Kidney (tissue), 14 donors: ENCODE data around the gene AQP9. TPM values are rescaled to one million over a fixed set of nuclear protein-coding genes. Genes with fewer than 3 reads are reported as not detected.

ENCODE experiments used
- DNase-seq, 5 donors: peaks; one replicate each; pipeline ENCODE4 v3.0.0-alpha.2; 2013 to 2020
- FAIRE-seq: peaks from 2 replicates; lab custom pipeline; 2012; peaks lifted over from hg19 to GRCh38; lab: Jason Lieb, UNC
- H3K27ac ChIP-seq, 2 donors: one replicate each; pipeline ENCODE4 v1.7.0; 2013; ENCODE audit warnings: low read depth in 2 of 2, low read length in 2 of 2, inconsistent platforms in 1 of 2
- H3K27me3 ChIP-seq: one replicate; pipeline ENCODE4 v1.7.1; 2013; ENCODE audit warnings: low read length, inconsistent platforms; ENCODE audit not compliant: control insufficient read depth, insufficient read depth
- H3K36me3 ChIP-seq, 3 donors: one replicate each; pipeline versions ENCODE4 v1.7.0 to v1.7.1; 2013; ENCODE audit warnings: low read length in 3 of 3, control low read depth in 1 of 3, inconsistent platforms in 1 of 3; ENCODE audit not compliant: insufficient read depth in 3 of 3, control insufficient read depth in 2 of 3
- H3K4me1 ChIP-seq, 3 donors: one replicate each; pipeline versions ENCODE4 v1.7.0 to v1.7.1; 2013; ENCODE audit warnings: low read length in 3 of 3, inconsistent platforms in 1 of 3, low read depth in 1 of 3; ENCODE audit not compliant: control insufficient read depth in 2 of 3, insufficient read depth in 2 of 3
- H3K4me3 ChIP-seq, 3 donors: one replicate each; pipeline versions ENCODE4 v1.7.0 to v1.8.1; 2013; ENCODE audit warnings: low read length in 3 of 3, control low read depth in 1 of 3, inconsistent platforms in 1 of 3
- H3K9ac ChIP-seq, 3 donors: one replicate each; pipeline versions ENCODE4 v1.7.0 to v1.7.1; 2013; ENCODE audit warnings: low read length in 3 of 3, control low read depth in 1 of 3, inconsistent platforms in 1 of 3
- H3K9me3 ChIP-seq, 3 donors: one replicate each; pipeline versions ENCODE4 v1.7.0 to v1.7.1; 2013; ENCODE audit warnings: low read length in 3 of 3, control low read depth in 1 of 3, inconsistent platforms in 1 of 3; ENCODE audit not compliant: control insufficient read depth in 2 of 3, insufficient read depth in 1 of 3
- intact Hi-C: fragments of 100-400 bp; cut with DNase I; formaldehyde crosslinking; loops from one replicate; pipeline ENCODE4 v1.11.1; 2022
- polyA plus RNA-seq: library from polyadenylated mRNA; stranded (reverse); fragments of 350-450 nt; fragmentation: Illumina TruSeq; extraction: RNeasy Lipid Tissue Mini Kit (QIAGEN cat#74804); gene quantifications from one replicate; pipeline ENCODE4 v1.2.3, GENCODE V29; 2014; ENCODE audit warnings: low read depth, low replicate concordance; ENCODE audit not compliant: insufficient read depth
- total RNA-seq: library from RNA; stranded (reverse); fragmentation: NEBNext Ultra II Directional; extraction: Animal tissue kit (Norgen Biotek cat#: 25700); gene quantifications from one replicate; pipeline ENCODE4 v1.2.1, GENCODE V29; 2021
- TF ChIP-seq, protein P1 (sequence below): IDR thresholded peaks from 3 replicates; pipeline ENCODE4 v1.5.1; 2012; ENCODE audit warnings: mild to moderate bottlenecking, moderate library complexity, borderline replicate concordance; ENCODE audit not compliant: insufficient read depth; ENCODE audit errors: extremely low read depth
- donor health status: control.
- donor health status: control.
- donor health status: control.
- donor health status: control.
- donor health status: control.
- donor health status: DM: yes; HTN: yes; CAD: no.
- donor health status: Normal renal cell carcinoma (clear cell type).

AQP9 gene
- total and polyA plus RNA-seq, 2 donors from 2014 or later, result 0.30 to 1.4 TPM

GRCh38 chr15:58139276-58139988 is 1.3 kb downstream of the AQP9 start:
- Histone ChIP-seq H3K4me1 (no peaks in the 10 kb centered on the region), H3K27ac (no peak overlapping the region), H3K9me3 (no peaks in the 10 kb centered on the region), H3K9ac (no peak overlapping the region), H3K27me3 (no peaks in the 10 kb centered on the region), H3K4me3 (no peak overlapping the region), H3K36me3 (no peaks in the 10 kb centered on the region)
- DNase-seq (no peak), FAIRE-seq (no peak)
- intact Hi-C loops, result loop anchor here (10.0 kb wide), 1 partner anchor 65 kb away; no protein-coding TSS in a partner anchor
- TF ChIP-seq, protein P1, sequence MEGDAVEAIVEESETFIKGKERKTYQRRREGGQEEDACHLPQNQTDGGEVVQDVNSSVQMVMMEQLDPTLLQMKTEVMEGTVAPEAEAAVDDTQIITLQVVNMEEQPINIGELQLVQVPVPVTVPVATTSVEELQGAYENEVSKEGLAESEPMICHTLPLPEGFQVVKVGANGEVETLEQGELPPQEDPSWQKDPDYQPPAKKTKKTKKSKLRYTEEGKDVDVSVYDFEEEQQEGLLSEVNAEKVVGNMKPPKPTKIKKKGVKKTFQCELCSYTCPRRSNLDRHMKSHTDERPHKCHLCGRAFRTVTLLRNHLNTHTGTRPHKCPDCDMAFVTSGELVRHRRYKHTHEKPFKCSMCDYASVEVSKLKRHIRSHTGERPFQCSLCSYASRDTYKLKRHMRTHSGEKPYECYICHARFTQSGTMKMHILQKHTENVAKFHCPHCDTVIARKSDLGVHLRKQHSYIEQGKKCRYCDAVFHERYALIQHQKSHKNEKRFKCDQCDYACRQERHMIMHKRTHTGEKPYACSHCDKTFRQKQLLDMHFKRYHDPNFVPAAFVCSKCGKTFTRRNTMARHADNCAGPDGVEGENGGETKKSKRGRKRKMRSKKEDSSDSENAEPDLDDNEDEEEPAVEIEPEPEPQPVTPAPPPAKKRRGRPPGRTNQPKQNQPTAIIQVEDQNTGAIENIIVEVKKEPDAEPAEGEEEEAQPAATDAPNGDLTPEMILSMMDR, result no peak

- H3K9ac ChIP-seq, result no peak overlapping the region
- TF ChIP-seq, protein P1, result no peak
- no peak overlapping the region for H3K4me3 ChIP-seq
- no peak for FAIRE-seq
- H3K27me3 ChIP-seq, result no peaks in the 10 kb centered on the region
- no peaks in the 10 kb centered on the region for H3K9me3 ChIP-seq
- DNase-seq, result no peak
- intact Hi-C loops, result loop anchor here (10.0 kb wide), 1 partner anchor 65 kb away; no protein-coding TSS in a partner anchor
- H3K4me1 ChIP-seq, result no peaks in the 10 kb centered on the region
- no peak overlapping the region for H3K27ac ChIP-seq
- no peaks in the 10 kb centered on the region for H3K36me3 ChIP-seq
Measured at GRCh38 chr15:58139989-58140522, 1.9 kb downstream of the AQP9 start.

DNA sequence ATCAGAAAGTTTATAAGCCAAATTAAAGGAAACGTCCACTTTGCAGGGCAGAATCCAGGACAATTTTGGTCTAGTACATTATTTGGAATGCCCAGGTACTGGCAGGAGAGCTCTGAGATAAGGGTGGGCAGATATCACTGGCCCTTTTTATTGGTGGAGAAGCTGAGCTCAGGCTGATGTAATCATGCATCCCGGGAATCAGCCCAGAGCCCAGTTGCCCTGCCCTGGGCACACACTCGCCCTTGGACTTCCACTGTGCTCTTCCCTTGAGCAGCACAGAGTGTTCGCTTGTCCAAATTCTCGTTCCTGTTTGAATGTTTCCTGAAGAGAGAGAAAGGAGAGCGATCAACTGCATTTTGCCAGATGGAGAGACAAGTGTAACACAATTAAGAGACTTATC is 3.7 kb downstream of the AQP9 start:
- Histone ChIP-seq H3K27me3 (no peaks in the 10 kb centered on the region), H3K4me3 (no peak overlapping the region), H3K36me3 (no peaks in the 10 kb centered on the region), H3K27ac (no peak overlapping the region), H3K9ac (no peak overlapping the region), H3K9me3 (no peaks in the 10 kb centered on the region), H3K4me1 (peaks cover 0 to 3% (median 3%) of the 10 kb centered on the region in 3 donors)
- FAIRE-seq (no peak), DNase-seq (no peak)
- TF ChIP-seq, protein P1, result no peak
- intact Hi-C loops, result no loop called here
